Superior temporal gyrus (tissue), 1 donor: Measurements from ENCODE around the gene MT3.
"Not testable (repeated sequence)": the region's sequence is repeated elsewhere in the genome, so short reads cannot be mapped to it uniquely, and the experiment has no call there.

Experiments used
- DNase-seq: peaks from one replicate; pipeline ENCODE4 v3.0.0-alpha.2; 2016; ENCODE audit errors: extremely low spot score

Gene MT3

DNA sequence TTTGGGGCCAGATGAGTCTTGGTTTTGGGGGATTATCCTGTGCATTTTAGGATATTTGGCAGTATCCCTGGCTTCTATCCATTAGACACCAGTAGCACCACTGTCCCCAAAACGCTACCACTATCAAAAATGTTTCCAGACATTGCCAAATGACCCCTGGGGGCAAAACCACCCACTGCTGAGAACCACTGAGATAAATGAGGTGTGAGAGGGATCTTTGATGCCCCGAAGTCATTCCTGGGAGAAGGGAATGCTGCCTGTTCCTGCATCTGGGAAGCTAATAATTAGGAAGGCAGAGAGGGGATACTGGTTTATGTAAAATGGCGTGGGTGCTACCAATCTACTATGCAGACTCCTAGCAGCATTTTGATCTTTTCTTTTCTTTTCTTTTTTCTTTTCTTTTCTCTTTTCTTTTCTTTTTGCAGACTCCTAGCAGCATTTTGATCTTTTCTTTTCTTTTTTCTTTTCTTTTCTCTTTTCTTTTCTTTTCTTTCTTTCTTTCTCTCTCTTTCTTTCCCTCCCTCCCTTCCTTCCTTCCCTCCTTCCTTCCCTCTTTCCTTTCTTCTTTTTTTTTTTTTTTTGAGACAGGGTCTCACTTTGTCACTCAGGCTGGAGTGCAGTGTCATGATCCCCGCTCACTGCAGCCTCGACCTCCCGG is 8.8 kb upstream of the MT3 start:
- DNase-seq: no peak

DNA sequence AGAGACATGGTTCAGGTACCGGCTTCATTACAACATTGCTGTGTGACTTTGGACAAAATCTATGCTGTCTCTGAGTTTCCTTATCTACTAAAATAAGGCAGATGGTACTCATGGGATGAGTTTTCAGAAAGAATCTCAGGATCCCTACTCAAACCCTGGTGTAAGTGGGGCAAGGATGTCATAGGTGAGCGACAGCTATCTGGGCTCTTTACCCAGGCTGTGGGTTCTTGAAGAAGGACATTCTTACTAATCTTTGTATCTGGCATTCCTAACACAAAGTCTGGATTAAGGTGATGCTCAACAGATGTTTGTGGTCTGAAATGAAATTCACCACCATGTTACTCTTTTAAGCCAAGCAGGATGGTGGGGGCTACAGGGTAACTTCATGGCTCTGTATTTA is 6.4 kb upstream of the MT3 start:
- DNase-seq: not testable (repeated sequence)

DNA sequence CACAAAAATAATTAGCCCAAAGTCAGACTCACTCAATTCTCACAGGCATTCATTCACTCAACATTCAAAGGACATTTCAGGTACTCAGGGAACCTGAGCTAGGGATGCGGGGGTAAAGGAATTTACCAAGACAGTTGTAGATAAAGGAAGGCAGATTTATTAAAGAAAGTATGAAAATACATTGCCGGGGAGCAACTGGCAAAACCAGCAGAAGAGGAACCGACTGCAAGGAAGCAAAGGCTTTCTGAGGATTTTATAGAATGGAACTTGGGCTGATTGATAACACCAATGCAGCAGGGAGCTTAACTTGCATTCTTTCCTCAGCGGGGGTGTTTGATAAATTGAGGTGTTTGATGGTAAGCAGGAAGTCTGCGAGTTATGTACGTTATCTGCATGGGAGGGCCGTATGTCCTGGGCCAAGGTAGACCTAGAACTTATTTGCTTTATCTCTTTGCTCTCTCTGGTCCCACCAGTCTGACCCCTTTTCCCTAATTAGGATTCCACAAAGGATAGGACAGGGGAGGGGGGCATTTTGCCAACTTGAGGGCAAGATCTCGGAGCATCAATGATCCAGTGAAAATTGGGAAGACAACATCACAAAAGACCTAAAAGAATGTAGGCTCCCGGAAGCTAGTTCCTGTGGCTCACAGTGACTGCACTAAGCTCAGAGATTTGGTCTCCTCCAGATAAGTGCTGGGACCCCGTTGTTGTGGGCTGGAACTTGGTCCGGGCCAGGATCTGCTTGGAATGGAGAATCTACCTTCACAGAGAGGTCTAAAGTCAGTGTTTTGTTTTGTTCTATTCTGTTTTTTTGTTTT is 5.8 kb upstream of the MT3 start:
- DNase-seq: no peak

DNA sequence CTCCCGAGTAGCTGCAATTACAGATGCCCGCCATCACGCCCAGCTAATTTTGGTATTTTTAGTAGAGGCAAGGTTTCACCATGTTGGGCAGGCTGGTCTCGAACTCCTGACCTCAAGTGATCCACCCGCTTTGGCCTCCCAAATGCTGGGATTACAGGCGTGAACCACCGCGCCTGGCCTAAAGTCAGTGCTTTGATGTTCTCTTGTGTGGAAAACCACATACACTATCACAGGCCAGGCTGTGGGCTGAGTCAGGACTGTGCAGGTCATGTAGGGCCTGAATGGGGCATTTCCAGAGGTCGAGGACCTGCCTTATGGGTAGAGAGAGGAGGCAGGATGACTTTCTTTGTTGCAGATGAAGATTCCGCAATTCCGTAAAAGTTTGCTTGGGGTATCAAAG is 5.1 kb upstream of the MT3 start:
- DNase-seq: no peak

DNA sequence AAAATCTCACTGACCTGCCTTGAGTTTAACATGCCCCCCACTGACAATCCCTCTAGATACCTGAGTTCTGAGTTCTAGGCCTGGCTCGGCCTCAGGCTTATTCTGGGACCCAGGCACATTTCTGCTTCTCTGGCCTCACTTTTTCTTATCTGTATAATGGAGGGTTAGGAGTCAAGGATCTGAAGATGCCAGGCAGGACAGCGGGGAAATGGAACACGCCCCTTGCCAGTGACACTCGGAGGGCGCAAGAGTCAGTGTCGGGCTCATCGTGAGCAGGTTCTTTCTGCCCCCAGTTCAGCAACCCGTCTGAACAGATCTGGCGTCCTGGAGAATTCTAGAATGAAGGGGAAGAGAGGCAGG is 567 bp upstream of the MT3 start:
- no peak for DNase-seq

DNA sequence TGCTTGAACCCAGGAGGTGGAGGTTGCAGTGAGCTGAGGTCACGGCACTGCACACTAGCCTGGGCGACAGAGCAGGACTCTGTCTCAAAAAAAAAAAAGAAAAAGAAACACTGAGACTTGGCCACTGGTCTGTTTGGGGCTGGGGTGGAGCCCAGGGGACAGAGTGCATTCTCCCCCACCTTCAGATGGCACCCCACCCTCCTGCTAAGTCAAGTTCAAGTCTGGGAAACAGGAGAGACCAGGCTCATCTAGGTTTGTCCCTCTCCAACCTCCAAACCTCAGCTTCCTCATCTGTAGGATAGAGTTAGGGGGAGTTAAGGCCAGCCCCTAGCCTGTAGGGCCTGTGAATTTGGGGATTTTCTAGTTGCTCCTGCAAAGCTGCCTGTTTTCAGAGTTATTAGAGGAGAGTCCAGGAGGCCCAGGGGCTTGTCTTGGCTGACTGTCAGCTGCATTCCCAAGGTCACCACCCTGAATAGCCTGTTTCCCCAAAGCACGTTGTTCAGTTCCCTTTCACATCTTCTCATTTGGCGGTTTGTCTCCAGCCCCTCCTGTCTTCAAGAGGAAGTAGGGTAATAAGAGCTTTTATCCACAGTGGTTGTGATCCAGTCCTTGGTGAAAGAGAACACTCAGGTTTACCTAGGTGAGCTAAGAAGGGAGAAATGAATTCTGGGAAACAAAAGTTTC is 2.2 kb downstream of the MT3 start:
- DNase-seq: no peak

DNA sequence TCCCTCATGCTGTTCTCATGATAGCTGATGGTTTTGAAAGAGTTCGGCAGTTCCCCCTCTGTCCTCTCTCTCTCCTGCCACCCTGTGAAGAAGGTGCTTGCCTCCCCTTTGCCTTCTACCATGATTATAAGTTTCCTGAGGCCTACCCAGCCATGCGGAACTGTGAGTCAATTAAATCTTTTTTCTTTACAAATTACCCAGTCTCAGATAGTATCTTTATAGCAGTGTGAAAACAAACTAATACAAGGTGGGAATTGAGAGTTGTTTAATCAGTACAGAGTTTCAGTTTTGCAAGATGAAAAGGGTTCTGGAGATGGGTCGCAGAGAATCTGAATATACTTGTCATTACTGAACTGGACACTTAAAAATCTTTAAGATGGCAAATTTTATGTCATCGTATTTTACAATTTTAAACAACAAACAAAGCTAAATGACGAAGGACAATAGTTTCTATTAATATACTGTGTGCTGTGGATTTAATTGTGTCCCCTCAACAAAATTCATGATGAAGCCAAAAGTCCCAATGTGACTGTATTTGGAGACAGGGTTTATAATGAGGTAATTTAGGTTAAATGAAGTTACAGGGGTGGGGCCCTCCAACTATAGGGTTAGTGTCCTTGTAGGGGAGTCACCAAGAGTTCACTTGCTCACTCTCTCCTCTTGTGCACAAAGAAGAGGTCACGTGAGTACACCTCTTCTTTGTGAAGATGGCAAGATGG is 4.4 kb downstream of the MT3 start:
- no peak for DNase-seq

DNA sequence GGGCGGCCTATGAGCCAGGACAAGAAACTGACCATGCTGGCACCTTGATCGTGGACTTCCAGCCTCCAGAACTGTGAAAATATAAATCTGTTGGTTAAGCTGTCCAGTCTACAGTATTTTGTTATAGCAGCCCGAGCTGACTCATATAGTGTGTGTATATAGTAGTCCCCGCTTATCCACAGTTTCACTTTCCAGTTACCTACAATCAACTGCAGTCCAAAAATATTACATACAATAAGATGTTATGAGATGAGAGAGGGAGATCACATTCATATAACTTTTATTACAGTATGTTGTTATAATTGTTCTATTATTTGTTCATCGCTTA is 4.9 kb downstream of the MT3 start:
- no peak for DNase-seq

DNA sequence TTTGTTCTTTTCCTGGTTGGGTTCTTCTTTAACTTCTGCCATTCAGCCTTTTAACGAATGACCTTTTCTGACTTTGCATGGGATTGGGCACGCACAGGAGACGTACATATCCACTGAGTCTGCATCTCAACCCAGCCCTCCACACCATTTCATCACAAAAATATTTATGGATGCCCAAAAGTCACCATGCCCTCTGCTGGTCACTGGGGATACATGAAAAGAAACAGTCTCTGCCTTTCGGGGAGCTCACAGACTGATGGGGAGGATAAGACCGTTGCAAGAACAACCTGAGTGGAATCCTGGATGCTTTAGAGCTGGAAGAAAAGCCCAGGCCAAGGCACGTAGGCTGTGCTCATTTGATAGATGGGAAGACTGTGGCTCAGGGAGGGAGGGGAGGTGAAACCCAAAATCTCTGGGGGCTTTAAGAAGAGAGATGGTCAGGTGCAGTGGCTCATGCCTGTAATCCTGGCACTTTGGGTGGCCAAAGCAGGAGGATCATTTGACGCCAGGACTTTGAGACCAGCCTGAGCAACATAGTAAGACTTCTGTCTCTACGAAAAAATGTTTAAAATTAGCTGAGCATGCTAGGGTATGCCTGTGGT is 11.2 kb downstream of the MT3 start:
- peak; percentile 91 for DNase-seq

DNA sequence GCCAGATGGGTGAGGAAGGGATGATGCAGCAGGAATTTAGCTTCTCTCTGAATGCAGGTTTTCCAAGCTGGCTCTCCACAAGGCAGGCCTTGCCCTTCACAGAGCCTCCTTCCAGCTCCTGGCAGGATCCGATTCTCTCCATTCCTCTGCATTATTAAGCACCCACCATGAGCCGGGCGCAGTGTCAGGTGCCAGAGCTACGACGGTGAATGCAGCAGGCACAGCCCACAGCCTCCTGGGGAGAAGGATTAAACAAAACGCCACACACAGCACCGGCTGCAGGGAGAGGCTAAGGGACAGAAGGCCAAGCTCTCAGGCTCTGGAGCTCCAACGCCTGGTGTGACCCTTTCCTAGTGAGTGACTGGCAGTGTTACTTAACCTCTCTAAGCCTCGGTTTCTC is 12.0 kb downstream of the MT3 start:
- DNase-seq: no peak

DNA sequence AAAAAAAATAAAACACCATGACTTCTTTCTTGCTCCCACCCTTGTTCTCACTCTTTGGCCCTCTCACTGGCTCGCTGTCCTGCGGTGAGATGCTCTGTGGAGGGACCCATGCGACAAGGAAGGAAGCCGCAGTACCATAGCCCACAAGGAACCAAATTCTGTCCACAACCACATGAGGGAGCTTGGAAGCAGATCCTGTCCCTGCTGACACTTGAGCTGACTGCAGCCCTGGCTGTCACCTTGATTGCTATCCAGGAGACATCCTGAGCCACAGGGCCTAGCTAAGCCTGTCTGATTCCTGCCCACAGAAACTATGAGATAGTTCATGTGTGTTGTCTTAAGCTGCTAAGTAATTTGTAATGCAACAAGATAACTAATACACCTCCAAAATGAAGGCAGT is 14.3 kb downstream of the MT3 start:
- DNase-seq: peak; percentile 77

DNA sequence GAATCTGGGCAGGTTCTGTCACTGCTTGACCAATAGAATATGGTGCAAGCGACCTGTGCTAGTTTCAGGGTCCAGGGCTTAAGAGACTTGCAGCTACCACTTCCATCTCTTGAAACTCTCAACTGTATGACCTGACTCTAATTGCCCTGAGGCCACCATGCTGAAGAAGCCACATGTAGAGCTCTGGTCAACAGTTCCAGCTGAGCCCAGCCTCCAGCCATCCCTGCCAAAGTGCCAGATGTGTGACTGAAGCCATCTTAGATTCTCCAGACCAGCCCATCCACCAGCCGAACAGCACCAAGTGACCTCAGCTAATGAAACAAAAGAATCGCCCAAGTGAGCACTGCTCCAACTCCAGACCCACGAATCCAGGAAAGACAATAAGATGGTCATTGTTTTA is 15.6 kb downstream of the MT3 start:
- no peak for DNase-seq

DNA sequence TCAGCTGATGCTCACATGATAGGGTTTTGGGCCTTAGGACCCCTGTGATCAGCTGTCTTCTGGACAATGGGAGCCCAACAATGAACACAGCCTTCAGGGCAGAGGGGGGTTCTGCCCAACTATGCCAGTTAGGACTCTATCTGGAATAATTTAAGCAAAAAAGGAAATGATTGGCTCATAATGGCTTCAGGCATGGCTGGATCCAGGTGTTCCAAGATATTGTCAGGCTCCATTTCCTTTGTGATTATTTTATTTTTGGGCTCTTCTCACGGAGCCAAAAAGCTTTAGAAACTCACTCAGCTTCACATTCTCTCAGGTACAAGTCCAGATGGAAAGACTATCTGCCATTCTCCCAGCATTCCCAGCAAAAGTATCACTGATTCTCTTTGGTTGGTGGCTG is 16.1 kb downstream of the MT3 start:
- no peak for DNase-seq

DNA sequence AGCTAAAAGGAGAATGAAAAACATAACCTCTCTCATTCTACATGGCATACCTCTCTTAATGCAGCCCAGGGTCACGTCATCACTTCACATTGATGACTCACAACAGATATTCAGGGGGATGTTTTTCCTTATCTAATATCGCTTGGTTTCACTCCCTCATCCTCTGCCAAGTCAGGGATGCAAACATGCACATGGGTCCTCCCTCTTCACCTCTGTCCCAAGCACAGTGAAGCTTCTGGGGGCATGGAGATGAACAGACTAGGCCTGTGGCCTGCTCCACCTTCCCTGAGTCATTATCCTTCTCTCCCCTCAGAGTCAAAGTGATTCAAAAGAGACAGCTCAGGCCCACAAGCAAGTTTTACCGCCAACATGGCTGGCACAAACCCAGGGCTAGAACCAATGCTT is 16.7 kb downstream of the MT3 start:
- DNase-seq: no peak

DNA sequence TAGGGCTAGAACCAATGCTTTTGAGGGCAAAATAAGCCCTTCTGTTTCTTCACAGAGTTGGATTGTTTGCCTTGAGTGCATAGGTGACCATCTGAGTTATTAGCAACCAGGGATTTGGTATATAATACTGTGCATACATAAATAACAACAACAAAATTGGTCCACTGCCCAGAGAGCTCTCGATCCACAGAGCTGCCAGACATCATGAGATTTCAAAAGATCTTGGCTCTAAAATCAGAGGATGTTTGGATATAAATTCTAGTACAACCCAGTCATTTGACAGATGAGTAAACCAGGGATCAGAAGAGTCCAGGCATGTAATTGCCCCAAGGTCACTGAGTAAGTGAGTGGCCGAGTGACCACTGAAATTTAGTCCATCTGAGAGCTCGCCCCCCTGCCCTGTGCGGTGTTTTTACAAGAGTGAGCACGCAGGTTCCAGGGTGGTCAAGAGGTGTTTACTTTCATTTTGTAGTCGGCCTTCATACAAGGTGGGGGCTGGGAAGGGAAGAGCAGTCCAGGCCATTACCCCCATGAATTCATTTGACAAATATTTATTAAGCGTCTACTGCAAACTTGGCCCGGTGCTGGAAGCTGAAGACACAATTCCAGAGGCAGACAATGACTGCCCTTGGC is 17.3 kb downstream of the MT3 start:
- DNase-seq: peak; percentile 70

DNA sequence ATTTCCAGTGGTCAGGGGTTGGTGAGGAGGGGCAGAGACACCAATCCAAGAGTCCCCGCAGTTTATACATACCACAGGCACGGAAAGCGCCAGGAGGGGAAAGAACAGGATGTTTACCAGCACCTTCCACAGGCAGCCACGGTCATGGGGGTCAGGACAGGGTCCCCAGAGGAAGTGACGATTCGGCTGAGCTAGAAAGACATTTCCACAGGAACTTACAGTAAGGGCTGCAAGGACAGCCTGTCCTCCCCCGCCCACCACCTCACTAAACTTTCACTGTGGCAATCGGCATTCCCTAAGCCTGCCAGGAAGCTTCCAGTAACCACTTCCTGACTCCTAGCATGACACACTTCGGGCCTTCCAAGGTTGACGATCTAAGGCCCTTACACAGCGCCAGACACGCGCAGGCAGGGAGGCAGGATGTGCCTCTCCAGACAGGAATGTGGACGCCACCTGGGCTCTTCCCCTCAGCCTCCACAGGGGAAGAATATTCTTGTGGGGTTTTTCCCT is 17.8 kb downstream of the MT3 start:
- no peak for DNase-seq

DNA sequence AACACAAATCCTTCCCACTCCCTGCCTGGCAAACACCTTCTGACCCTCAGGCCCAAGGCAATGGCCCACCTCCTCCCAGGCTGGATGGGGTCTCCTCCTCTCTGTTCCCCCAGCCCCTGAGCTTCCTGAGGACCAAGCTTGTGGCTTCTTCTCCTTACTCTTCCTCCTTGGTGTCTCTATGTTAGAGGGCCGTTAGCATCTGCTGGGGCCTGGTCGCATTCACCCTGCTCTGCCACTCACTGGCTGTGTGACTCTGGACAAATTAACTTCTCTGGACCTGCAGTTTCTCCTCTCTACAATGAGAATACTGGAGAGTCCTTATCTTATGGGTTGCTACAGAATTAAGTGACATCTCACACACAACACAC is 18.3 kb downstream of the MT3 start:
- DNase-seq: no peak

DNA sequence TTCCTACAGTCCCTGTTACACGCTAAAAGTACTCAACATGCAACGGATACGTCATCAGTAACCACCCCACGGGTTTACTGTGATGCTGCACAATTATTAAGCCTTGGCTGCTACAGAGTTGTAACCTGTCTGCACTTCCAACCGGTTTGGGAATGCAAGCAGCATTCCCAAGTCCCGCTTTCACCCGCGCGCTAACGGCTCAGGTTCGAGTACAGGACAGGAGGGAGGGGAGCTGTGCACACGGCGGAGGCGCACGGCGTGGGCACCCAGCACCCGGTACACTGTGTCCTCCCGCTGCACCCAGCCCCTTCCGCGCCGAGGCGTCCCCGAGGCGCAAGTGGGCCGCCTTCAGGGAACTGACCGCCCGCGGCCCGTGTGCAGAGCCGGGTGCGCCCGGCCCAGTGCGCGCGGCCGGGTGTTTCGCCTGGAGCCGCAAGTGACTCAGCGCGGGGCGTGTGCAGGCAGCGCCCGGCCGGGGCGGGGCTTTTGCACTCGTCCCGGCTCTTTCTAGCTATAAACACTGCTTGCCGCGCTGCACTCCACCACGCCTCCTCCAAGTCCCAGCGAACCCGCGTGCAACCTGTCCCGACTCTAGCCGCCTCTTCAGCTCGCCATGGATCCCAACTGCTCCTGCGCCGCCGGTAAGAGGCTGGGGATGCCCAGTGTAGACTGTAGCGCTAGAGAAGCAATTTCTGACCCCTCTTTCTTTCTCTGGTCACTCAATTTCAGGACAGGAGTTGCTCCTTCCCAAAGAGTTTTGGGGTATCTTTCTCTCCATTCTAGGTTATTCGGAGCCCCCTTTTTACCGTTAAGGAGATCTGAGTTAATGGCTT is 18.9 kb downstream of the MT3 start, which contains the start of gene MT2A:
Gene MT2A (plus strand): TSS at position 542 of the 833 bp plus-strand sequence. CDS start 72 bp downstream, at position 614.
- peak; percentile 90 for DNase-seq

DNA sequence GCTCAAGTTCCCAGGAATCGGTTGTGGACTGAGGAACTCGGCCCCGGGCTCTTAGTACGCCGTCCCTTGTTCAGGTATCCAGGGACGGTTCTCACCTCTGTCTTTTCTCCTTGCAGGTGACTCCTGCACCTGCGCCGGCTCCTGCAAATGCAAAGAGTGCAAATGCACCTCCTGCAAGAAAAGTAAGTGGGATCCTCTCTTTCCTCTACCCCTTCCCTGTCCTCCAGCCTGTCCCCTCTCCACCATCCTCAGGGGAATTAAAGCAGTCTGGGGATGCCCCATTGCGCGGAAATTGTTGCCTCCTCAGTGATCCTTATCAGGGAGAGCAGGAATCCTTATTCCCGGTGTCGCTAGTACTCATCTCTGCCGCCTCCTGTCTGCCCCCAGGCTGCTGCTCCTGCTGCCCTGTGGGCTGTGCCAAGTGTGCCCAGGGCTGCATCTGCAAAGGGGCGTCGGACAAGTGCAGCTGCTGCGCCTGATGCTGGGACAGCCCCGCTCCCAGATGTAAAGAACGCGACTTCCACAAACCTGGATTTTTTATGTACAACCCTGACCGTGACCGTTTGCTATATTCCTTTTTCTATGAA is 19.6 kb downstream of the MT3 start:
- DNase-seq: peak; percentile 47

DNA sequence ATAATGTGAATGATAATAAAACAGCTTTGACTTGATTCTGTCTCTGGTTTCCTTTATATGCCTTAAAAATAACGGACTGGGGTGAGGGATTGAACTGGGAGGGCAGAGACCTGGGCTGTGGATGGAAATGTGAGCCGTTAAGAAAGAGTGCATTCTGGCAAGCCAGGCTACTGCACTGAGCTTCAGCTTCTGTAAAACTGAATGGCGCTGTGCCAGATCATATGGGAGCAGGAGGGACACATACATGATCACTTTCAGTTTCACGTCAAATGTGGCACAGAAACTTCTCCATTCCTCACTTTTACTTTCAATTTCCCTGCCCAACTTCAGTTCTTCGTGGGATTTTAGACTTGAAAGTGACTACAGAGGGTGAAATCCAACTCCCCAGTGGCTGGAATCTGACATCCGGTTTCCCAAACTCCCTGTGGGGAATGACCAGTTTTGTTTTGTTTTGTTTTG is 20.2 kb downstream of the MT3 start:
- peak; percentile 79 for DNase-seq
